GM19324 (cell line): ENCODE results near the gene POLR3A.

ENCODE experiments used
- ATAC-seq: cut with Tn5 transposase; IDR thresholded peaks from one replicate; pipeline ENCODE4 v1.9.1; 2021; ENCODE audit warnings: mild to moderate bottlenecking, moderate library complexity; ENCODE audit not compliant: unreplicated experiment, low FRiP score

Gene POLR3A

DNA sequence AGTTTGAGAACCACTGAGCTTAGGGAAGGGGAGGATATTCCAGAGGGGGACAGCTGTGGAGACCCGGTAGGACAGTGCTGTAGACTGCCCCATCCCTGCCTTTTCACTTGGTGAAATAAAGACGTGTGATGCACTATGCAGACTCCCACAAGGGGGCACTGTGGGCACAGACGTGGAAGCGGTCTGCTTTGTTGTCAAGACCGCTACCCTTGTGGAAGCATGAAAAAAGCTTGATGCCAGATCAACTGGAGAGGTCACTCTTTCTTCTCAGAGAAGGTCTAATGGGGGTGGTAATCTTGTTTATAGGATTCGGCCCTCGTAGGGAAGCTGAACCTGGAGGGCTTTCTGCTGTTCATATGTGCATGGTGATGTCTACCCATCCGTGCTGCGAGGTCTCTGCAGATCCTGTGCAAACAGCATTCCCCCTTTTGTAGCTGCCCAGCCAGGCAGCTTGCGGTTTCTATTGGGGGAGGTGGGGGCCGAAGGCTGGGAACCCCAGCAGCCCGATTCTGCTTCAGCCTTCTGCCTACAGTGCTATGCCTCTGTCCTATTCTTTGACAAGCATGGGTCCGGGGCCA lies 18.1 kb upstream of the POLR3A start:
- no peak for ATAC-seq

DNA sequence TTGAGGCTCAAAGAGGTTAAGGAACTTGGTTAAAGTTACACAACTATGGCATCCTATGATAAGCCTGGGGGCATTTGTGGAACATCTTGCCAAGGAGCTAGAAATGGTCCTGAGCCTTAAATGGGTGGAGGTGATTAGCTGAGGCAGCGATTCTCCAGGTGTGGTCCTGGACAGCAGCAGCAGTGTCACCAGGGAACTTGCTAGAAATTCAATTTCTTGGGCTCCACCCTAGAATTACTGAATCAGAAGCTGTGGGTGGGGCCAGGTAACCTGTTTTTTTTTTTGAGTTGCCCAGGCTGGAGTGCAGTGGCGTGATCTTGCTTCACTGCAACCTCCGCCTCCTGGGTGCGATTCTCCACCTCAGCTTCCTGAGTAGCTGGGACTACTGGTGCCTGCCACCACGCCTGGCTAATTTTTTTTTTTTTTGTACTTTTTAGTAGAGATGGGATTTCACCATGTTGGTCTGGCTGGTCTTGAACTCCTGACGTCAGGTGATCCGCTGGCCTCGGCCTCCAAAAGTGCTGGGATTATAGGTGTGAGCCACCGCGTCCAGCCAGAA lies 17.5 kb upstream of the POLR3A start:
- ATAC-seq = no peak

DNA sequence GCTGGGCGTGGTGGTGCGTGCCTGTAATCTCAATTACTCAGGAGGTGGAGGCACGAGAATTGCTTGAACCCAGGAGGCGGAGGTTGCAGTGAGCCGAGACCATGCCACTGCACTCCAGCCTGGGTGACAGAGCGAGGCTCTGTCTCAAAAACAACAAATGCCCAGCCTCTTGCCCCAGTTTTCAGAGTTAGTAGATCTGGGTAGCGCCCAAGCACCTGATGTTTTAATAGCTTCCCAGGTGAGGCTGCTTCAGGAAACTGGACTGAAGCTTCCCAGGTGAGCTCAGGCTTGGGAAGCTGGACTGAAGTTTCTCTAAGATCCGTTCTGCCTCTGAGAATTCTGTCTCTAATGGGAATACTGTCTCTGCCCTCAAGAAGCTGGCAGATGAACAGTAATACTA lies 16.5 kb upstream of the POLR3A start:
- ATAC-seq = no peak

DNA sequence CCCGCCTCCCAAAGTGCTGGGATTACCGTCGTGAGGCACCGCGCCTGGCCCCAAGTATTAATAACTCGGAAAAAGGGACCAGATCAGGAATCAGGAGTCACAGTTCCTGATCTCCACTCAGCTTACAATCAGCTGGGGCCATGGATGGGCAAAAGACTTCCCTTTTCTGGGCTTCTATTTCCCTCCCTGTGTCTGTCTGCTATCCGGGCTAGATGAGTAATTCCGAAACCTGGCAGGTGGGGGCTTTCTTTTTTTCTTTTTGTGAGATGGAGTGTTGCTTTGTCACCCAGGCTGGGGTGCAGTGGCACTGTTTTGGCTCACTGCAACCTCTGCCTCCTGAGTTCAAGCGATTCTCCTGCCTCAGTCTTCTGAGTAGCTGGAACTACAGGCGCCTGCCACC lies 15.9 kb upstream of the POLR3A start:
- ATAC-seq = peak; percentile 52

DNA sequence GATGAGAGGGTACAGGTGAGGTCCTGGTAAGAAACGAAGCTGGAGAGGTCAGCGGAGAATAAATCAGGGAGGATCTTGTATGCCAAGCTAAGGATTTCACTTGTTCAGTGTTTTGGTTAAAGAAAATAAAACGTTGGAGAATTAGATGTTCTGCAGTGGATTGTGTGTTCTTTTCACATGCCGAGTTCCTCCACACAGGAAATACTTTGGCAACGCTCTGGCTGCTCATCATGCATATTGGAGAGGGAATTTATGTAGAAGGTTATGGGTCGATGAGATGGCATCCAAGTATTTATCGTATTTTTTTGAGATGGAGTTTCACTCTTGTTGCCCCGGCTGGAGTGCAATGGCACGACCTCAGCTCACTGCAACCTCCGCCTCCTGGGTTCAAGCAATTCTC lies 15.4 kb upstream of the POLR3A start:
- no peak for ATAC-seq

DNA sequence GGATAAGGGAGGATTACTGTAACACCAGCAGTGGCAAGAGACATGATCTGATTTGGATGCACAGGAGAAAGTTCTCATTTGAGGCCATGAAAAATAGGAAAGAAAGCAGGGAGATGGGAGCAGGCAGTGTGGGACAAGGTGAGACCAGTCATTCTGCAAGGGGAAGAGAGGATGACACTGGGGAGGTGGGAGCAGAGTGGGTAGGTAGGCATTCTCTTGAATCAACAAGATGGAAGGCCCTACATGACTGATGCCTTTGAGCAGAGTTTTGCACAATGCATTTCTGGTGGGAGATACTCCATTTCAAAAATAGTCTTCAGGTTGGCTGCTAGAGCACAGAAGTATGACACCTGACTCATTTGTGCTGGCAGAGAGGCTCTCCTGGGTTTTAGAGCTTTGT lies 14.9 kb upstream of the POLR3A start:
- ATAC-seq = no peak

DNA sequence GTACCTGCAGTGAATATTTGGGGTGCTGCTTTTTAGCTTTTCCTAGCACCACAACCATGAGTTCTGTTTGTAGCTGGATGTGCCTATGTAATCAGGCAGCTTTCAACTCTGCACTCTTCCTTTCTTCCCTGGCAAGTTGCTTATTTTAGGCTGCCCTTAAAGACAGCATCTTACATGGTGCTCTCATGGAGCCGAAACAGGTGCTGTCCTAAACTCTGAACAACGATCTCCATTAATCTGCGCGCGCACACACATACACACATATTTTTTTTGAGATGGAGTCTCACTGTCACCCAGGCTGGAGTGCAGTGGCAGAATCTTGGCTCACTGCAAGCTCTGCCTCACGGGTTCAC lies 13.4 kb upstream of the POLR3A start:
- ATAC-seq = no peak

DNA sequence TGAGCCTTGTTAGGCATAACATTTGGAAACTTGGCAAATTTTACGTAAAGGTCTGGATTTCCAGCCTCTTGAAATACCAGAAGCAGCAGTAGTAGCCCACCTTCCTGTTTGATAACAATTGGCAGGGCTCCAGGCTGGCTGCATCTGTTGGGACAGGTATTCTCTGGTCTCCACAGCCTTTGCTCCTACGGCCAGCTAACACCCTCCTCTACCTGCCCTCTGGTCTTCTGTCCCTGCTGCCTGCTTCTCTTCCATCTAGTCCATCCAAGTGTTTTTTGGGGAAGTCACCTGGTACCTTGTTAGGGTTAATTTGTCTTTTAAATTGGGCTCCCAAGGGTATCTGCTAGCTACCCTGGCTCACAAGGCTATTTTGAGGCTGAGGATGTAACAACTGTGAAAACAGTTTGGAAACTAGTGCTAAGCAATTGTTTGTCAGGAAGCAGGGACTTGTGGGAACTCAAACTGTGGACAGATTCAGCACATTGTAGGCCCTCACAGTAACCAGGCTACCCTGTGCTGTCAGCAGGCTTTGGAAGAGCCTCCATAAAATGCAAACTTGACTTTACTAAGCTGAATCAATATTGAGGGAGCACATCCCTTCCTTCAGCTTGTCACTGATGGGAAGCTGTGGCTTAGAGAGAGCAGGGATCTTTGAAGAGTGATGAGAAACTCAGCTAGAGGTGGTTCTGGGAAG lies 12.9 kb upstream of the POLR3A start:
- ATAC-seq = no peak

DNA sequence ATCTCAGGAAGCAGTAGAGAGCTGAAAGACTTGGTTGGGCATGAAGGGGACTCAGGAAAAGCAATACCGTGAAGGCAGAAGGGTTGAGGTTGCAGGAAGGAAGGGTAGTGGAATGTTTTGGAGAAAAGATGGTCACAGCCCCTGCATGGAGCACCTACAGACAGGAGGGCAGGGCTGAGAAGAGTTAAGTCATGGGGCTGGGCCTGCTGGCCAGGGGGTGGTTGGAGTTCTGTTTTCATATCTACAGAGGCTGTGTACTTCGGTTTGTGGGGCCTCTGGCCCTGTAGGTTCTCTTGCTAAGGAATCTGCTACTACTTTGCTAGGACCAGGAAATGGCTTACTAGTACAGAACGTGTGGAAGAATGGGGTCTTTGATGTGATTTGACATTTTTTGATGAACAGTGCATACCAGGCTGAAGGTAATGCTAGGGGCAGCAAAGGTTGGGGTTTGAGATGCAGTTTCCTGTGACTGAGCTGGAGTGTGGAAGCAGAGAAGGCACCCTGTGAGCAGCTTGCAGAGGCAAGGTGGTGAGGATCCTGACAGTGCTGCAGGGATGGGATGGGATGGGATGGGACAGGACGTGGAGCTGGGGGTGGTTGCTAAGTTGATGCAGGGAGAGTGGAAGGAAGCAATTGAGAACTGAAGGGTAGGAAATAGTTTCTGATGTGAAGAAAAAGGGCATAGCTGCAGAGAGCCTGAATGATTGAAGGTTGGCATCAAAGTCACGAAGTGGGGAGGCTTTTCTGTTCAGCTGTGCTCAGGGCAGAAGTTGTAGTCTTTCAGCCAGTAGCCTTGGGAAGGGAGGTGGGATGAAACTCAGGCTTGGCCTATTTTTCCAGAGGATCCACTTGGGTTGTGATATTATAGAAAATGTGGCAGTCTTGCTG lies 12.1 kb upstream of the POLR3A start:
- ATAC-seq = no peak

DNA sequence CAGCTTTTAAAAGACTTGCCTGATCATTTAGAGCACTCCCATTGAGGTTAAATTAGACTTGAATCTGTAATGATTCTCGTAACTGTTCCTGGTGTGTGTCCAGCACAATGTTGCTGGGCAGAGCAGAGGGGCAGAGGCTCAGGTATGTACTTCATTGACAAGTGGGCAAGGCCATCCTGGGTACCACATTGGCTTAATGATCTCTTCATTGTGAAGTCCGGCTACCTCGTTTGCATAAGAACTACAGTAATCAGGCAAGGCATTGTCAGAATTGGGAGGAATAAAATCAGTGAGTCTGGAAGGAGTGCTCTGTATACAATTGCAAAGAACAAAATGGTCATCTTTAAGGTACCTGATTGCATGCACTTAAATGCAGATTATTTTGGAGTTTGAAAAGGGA lies 10.4 kb upstream of the POLR3A start:
- ATAC-seq = no peak

DNA sequence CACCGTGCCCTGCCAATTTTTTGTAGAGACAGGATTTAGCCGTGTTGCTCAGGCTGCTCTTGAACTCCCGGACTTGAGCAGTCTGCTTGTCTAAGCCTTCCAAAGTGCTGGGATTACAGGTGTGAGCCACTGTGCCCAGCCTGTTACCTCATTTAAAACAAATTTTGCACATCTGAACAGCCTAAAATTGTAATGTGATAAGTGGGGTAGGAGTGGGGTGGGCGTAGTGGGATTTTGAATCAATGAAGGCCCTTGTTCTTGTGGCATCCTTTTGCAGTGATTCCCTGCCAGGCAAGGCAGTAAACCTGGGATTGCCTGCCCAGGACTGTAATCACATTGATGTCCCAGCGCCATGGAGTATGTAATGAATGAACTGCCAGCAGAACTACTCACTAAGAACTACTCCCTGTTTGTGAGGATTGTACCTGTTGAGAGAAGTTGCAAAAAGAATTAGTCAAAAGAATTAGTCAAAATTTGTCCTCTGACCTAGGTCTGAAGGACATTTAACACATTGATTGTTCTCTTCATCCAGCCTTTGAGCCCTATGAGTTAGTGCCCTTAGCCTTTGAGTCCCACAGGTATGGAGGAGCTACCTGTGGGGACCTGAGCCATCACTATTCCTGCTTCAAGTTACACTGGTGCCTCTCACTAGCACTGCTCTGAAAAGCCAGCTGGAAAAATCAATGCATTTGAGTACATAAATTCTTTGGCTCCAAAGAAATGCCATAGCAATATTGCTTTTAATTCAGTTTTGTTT lies 9.7 kb upstream of the POLR3A start:
- ATAC-seq = no peak

DNA sequence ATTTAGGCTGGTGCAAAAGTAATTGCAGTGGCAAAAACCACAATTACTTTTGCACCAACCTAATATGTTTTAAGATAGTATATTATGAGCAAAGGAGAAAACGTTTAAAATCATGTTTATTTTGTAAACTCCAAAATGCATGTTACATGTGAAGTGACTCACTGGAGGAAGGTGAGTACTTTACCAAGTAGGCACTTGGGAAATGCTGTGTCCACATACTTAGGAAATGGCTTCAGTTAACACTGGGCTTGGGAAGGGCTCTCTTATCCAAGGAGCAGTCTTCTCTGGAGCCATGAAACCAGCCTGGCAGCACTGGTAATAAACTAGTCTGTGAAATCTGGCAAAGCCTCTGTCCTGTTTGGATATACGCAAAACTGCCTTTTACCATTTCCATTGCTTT lies 8.8 kb upstream of the POLR3A start:
- ATAC-seq = no peak

DNA sequence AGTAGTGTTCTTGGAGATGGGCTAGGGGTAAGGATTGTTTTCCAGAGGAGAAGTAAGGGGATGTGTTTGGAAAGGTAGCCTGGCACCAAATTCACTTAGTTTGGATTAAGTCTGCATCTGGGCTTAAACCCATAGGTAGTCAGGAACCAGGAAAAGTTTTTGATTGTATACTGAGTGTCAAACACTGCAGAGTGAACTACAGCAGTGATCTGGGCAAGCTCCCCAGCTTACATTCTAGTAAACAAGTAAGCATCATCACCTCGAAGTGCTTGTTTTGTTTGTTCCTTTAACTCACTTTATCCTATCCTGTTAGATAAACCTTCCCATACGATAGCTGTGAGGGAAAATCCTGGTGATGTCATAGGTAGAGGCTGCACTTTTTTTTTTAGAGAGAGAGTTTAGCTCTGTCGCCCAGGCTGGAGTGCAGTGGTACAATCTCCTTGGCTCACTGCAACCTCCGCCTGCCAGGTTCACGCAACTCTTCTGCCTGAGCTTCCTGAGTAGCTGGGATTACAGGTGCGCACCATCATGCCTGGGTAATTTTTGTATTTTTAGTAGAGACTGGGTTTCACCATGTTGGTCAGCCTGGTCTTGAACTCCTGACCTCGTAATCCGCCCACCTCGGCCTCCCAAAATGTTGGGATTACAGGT lies 6.7 kb upstream of the POLR3A start:
- no peak for ATAC-seq

DNA sequence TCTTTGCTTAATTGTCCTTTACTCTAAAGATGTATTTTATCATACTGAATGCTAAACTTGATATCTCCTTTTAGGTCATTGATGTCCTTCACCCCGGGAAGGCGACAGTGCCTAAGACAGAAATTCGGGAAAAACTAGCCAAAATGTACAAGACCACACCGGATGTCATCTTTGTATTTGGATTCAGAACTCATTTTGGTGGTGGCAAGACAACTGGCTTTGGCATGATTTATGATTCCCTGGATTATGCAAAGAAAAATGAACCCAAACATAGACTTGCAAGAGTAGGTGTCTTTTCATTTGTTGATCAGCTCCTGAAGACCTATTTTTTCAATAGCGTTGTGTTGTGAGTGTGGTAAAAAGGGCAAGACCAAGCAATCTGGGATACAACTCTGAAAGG lies 6.1 kb upstream of the POLR3A start:
- ATAC-seq = no peak

DNA sequence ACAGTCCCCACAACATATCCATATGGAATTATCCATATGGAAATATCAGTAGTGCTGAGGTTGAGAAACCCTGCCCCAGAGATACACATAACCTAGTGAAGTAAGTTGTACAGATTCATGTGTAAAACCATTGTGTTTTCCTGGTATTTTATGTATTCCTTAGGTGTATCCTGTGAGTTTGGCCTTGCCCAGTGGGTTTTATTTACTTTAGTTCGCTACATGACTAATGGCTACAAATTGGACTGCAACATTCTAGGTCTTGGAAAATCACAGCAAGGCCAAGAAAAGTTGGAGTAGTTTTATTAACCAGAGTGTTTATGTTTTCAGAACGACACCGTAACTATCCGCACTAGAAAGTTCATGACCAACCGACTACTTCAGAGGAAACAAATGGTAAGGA lies 5.7 kb upstream of the POLR3A start:
- no peak for ATAC-seq

DNA sequence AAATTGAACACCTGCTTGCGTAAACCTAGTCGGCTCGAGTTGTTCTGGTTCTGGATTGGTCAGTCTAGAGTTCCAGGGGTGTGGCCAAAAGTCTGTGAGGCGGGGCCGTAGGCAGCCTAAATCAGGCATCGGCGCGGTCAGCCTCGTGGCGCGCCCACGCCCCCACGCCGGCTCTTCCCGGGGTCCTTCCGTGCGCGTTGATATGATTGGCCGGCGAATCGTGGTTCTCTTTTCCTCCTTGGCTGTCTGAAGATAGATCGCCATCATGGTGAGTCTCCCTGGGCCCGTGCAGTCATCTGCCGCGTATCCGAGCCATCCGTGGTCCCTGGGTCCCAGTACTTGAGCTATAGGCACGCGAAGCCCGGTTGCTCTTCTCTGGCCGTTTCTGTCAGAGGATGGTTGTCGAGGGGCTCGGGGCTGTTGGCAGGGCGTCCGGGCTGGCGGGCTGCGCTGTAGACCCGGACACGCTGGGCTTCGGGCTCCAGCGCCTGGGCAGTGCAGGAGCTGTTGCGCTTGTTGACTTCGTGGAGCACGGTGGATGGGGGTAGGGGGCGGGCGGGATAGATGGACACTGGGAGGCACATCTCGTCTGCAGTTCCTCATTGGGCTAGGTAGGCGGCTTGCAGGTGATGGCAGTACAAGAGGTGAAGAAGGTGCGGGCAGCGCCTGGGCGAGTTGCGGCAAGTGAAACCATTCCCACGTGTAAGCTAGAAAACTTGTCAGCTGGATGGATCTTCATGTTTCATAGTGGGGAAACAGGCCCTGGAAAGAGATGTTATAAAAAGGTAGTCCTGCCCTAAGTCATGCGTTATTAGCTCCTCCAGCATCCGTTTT lies 4.5 kb upstream of the POLR3A start, which contains the start of gene RPS24:
Gene RPS24 (plus strand): TSS at position 227 of the 834 bp plus-strand sequence. CDS start 39 bp downstream, at position 266.
- ATAC-seq = peak; percentile 88

DNA sequence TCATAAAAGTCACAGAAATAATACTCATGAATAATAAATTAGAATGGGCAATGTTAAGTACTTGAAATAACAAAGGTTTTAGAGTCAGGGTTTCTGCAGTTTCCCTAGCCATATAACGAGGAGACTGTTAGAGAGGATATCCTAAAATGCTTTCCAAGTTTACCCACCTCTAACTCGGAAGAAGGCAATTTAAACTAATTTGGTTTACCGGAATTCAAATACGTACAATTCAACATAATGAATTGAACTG lies 4.0 kb upstream of the POLR3A start:
- ATAC-seq = no peak

DNA sequence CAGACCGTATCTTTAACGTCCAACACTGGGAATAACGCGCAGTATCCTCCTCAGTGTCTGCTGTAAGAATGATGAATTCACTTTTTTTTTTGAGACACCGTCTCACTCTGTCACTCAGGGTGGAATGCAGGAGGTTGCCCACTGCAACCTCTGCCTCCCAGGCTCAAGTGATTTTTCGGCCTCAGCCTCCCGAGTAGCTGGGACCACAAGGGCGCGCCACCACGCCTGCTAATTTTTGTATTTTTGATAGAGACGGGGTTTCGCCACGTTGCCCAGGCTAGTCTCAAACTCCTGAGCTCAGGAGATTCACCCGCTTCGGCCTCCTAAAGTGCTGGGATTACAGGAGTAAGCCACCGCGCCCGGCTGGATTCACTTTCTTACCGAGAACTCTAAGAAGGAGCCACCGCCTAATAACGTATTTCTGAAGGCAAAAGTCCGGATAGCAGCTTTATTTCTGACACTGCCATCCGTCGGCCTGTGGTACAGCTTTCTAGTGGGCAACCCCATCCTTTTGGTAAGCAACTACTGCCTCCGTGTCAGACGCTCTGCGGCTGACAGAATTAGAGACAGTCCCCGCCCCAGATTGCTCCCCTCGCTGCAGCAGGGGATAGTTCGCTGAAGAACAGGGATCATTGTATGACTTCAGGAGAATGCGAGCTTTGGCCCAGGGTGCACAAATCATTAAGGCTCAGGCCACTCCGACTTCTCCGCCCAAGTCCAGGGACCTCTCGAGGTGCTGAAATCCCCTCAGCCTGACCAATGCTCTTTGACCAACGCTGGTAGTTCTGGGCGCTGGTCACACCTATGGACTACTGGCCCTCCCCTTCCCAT lies 662 bp downstream of the POLR3A start:
- peak; percentile 0 for ATAC-seq
